ENCODE data around the gene CDH15. TPM values are rescaled to one million over a fixed set of nuclear protein-coding genes. Genes with fewer than 3 reads are reported as not detected.

Gene CDH15
- total and polyA plus RNA-seq, 9 of the 15 experiments (the other 6 are each of a cell fraction or from before 2014, with no cell fraction given), result 0.07 to 0.18 TPM; not detected in 7

- TF ChIP-seq REST (IDR thresholded peaks at IDR 0.05; ENCODE audit: borderline replicate concordance), result no peak
- TF ChIP-seq REST (CRISPR knock-in tag; IDR thresholded peaks at IDR 0.05; ENCODE audit: low read depth), result no peak
Measured at GRCh38 chr16:89176147-89176690, 4.7 kb downstream of the CDH15 start (continued).

All from K562 (cell line).